Hematopoietic multipotent progenitor cell treated with erythropoietin and hydrocortisone succinate and interleukin-3 and kit ligand, for 4 days (in vitro differentiated cells): ENCODE results near the gene TARS3.
"Not testable (repeated sequence)": the region's sequence is repeated elsewhere in the genome, so short reads cannot be mapped to it uniquely, and the experiment has no call there.

ENCODE experiments used
- DNase-seq: peaks from one replicate; pipeline ENCODE4 v3.0.0-alpha.2; 2015

TARS3 gene

DNA sequence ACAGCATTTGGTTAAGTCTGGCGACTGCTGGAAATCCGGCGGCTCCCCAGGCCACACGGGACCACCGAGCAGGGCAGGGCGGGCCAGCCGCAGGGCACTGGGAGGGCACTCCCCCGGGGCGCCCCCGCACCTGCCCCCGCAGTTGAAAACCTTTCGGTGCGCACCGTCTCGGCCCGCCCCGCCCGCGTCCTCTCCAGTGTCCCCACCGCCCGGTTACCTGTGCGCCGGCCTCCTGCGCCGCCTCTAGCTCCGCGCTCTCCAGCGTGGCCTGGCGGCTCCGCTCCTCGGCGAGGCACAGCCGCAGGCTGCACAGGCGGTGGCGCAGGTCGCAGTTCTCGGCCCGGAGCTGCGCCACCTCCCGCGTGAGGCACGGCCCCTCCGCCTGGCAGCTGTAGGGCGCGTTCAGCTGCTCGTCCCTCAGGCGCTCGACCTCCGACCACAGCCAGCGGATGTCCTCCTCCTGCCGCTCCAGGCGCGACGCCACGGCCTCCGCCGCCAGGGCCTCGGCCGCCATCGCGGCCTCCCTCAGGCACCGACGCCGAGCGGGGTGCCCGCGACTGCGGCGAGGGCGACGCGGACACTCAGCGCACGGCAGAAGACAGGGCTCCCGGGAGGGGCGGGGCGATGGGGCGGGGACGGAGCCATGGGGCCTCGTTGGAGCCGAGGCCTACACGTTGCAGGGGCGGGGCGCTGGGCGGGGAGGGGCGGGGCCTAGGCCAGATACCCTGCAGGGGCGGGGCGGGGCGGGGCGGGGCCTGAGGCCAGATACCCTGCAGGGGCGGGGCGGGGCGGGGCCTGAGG, at the start of gene TARS3:
TARS3 (minus strand) TSS at position 600 of the 801 bp plus-strand sequence; CDS start at position 514, 86 bp downstream.
- DNase-seq = peak; percentile 97

- DNase-seq = peak; percentile 25
These were observed 49.3 kb upstream of the TARS3 start for GRCh38 chr15:101773496-101774100.

DNA sequence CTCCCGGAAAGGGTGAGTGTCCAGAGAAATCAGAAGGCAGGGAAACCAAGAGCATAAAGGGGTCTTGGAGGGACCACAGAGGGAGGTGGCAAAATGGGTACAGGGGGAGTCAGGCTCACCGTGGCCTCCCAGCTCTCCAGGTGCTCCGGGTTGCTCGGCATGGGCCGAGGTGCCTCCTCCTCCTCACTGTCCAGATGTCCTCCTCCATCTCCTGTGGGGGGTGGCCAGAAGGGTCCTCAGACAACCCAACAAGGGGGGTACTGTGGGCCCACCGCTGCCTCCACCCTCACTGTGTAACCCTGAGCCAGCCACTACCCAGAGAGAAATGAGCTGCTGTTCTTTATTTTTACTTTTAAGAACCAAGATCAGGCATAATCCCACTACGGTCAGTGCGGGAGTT, 48.6 kb upstream of the TARS3 start:
- no peak for DNase-seq

DNA sequence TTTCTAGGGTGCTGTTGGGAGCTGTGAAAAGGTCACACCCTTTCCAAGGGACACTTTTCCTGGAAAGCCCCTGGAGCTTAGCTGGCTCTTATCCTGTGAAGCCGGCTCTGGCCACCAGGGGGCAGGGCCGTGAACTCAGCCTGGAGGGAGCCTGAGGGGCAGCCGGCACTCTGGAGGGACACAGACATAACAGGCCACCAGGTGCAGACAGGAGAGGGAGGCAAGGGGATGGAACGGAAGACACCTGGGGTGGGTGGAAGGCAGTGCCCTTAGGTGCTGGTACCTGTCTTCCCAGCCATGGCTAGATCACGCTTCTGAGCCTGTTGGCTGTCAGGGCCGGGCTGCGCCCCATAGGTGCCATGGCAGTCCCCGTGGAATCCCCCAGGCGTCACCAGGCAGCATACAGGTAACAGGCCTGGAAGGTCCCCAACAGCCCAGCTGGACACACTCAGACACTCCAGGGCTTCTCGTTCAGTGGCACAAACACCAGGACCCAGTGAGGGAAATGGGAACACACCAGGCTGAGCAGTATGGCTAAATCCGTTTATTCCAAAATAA, 42.9 kb upstream of the TARS3 start:
- not testable (repeated sequence) for DNase-seq

GRCh38 chr15:101765772-101766456, 41.6 kb upstream of the TARS3 start:
- no peak for DNase-seq

DNA sequence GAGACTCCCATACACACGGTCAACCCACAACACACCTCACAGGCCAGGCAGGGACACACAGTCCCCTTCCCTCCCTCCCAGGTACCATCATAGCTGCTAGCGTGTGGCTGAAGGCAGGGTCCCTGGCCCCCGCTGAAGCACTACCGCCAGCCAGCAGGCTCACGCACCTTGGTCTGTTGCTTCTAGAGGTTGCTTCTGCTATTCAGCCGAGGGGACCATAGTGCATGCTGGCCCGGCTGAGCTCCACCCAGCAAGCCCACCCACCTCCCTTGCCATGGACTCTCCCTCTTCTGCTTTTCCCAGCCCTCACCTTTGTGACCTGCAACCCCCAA, 41.0 kb upstream of the TARS3 start:
- DNase-seq = not testable (repeated sequence)

DNA sequence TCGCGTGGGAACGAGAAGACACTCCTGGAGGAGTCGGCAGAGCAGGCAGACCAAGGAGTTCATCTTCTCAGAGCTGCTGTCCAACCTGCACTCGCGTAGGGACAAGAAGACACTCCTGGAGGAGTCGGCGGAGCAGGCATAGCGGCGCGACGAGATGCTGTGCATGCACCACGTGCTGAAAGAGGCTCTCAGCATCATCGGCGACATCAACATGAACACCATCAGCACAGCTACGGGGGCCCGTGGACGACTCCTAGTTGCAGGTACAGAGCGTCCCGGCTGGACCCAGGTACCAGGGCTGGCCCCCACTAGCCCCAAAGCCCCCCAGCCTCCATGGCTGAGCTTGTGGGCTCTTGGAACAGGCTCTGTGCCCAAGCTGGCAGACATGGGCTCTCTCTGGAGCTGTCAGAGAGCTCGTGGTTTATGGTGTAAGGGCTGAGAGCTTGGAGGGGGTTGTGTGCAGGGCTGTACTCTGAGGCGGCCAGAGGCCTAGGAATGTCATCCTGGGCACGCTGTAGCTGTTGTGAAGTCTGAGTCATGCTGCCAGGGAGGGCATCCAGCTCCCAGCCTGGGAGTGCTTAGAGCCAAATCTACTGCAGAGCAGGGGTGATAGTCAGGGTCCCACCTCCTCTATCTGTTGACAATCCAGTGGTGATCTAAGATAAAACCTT, 40.5 kb upstream of the TARS3 start:
- not testable (repeated sequence) for DNase-seq

GRCh38 chr15:101746716-101747082, 22.4 kb upstream of the TARS3 start:
- DNase-seq = not testable (repeated sequence)

DNA sequence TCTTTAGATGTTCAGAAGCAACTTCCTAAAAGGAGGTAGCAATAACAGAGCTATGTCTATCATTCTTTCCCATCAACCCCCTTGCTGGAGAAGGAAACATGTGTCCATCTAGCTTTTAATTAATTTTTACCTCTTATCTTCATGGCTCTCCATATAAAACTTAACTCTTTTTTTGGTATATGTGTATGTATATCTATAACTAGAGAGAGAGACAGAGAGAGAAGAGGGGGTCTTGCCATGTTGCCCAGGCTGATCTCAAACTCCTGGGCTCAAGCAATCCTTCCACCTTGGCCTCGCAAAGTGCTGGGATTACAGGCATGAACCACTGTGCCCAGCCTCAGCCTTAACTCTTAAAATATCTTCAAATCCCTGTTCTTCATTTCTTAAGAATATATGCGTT, 10.6 kb upstream of the TARS3 start:
- DNase-seq = not testable (repeated sequence)

DNA sequence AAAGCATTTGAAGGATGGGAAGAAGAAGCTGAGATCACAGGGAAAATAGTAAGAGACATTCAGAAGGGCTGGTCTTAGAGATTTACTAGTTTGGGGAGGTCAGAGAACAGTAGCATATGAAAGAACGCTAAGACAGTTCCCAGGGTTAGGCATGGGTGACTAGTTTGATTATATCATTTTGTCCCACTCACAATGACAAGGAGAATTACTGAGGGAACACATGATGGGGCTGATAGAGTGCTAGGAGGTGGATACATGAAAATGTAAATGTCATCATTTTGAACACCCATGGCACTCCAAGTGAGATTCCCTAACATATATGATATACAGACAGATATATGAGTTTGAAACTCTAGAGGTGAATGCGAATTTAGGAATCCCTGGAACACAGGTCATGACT, 9.3 kb upstream of the TARS3 start:
- DNase-seq = no peak

GRCh38 chr15:101732772-101733171, 8.5 kb upstream of the TARS3 start:
- DNase-seq = no peak

DNA sequence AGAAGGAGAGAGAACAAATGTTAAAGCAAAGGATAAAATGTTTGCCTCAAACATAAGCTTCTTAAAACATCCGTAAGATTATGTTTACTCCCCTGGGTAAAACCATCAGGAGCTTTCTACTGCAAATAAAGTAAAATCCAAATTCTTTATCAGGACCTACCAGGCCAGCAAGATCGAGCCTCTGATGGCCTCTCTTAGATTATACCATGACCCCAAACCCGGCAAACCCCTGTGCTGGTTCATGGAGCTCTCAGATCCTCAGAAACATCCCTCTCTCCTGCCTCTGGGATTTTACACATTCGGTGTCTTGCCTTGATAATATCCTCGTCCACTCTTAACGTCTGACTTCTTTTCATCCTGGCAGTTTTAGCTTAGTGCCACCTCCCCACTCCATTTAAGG, 7.5 kb upstream of the TARS3 start:
- no peak for DNase-seq

GRCh38 chr15:101727186-101727585, 2.9 kb upstream of the TARS3 start:
- no peak for DNase-seq

- DNase-seq = no peak
These were observed 800 bp upstream of the TARS3 start for GRCh38 chr15:101725073-101725472.

DNA sequence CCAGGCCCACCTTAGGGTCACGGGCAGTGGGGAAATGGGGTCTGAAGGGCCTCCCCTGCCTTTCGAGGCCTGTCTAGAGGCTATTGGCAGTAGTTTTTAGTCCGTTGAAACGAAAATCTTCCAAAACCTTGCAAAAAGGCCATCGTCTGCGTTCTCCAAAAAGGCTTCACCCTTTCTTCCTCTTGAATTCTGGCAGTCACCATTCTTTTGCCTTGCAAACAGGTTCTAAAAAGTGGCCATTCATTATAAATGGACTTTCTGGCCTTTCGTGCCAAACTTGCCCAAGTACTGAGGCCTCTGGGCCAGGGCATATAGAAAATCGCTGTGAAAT, 367 bp upstream of the TARS3 start:
- no peak for DNase-seq

- peak; percentile 57 for DNase-seq
These were observed 951 bp downstream of the TARS3 start for GRCh38 chr15:101723171-101723873.

DNA sequence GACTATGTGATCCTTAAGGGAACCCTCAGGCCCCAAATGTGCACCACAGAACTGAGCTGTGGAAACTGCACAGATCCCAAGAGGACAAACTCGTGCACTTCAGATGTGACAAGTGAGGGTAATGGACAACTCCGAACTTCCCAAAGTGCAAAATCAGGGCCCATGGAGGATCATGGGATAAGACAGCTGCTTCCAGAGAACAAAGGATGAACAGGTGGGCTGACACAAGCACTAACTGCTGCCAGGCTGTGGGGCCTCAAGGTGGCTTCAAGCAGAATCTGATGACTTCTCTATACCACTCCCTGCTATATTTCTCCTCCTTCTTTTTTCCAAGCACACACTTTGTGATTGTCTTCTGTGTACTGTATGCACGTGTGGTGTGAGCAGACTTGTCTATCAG, 5.4 kb downstream of the TARS3 start:
- DNase-seq = no peak

DNA sequence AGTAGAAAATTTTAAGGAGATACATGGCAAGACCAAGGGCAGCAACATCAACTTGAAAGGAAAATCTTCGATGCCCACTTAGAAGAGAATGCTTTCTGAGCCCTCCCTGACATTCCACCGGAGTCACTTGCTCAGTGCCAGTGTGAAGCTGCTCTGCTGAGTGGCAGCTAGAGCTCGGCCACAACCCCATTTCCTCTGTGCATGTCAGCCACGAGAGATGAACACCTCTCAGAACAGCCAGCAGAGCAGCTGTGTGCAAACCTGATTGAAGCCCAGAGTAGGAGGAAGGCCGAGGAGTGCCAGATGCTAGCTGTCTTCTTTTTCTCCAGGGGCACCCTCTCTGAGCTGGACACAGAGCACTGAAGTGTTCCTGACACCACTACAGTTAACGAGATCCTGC, 12.2 kb downstream of the TARS3 start:
- no peak for DNase-seq

DNA sequence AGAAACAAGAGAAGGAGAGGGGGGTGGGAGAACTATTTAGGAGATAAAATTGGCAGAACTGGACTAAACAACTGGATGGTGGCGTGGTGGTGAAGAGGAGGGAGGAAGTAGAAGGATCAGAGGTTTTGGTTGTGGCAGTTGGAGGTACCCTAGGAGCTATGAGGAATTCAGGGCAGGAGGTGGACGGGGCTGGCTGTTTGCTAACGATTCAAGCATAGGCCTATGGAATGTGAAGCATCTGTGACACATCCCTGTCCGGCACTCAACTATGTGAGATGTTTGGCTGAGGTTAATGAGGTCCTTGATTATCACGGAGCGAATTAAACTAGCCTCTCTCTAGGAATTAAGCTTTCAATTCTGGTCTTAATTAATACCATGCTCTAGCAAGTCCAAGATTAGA, 13.5 kb downstream of the TARS3 start:
- DNase-seq = no peak

GRCh38 chr15:101709466-101709865, 14.8 kb downstream of the TARS3 start:
- no peak for DNase-seq

GRCh38 chr15:101707983-101708382, 16.3 kb downstream of the TARS3 start:
- DNase-seq = no peak

GRCh38 chr15:101702077-101702476, 22.2 kb downstream of the TARS3 start:
- DNase-seq = no peak

GRCh38 chr15:101698314-101698713, 26.0 kb downstream of the TARS3 start:
- no peak for DNase-seq
